ENCODE measurements around the gene ADGRV1.
"Not testable (repeated sequence)": the region's sequence is repeated elsewhere in the genome, so short reads cannot be mapped to it uniquely, and the experiment has no call there.

ADGRV1 gene

GRCh38 chr5:90834711-90835110 lies 276.1 kb downstream of the ADGRV1 start:
- no peak for DNase-seq

GRCh38 chr5:90843443-90843842 lies 284.8 kb downstream of the ADGRV1 start:
- no peak for DNase-seq

- no peak for DNase-seq
Observed at GRCh38 chr5:90844931-90845330, 286.3 kb downstream of the ADGRV1 start.

DNA sequence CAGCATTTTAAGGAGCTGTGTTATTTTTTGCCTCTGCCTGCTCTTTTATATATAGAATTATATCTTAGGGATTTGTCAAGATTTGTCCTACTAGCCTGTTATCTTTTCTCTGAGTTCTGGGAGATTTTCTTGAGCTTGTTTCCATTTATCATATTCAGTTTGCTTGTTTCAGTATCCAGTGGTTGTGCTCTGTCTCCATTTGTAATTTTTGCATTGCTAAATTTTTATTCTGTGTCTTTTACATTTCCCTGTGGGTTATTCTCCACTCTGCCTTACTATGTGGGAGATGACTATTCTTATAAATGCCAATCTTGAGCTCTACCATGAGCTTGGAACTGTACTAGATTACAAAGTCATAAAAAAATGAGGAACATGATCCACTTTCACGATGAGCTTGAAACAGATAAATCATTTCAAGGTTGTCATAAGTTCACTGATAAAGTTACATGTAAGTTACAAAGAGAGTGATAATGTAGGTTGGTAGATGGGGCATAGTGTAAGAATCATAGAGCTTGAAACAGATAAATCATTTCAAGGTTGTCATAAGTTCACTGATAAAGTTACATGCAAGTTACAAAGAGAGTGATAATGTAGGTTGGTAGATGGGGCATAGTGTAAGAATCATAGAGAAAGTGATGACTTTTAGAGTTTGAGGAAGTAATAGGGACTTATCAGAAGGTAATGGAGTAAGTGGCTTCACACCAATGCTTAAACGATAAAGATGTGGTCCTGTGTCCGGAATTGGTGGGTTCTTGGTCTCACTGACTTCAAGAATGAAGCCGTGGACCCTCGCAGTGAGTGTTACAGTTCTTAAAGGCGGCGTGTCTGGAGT lies 287.3 kb downstream of the ADGRV1 start:
- no peak for DNase-seq

DNA sequence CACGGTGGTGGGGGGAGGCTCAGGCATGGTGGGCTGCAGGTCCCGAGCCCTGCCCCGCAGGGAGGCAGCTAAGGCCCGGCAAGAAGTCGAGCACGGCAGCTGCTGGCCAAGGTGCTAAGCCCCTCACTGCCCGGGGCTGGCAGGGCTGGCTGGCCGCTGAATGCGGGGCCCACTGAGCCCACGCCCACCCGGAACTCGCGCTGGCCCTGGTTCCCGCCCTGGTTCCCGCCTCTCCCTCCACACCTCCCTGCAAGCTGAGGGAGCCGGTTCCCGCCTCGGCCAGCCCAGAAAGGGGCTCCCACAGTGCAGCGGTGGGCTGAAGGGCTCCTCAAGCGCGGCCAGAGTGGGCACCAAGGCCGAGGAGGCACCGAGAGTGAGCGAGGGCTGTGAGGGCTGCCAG lies 289.0 kb downstream of the ADGRV1 start:
- DNase-seq, result not testable (repeated sequence)

GRCh38 chr5:90849939-90850338 lies 291.3 kb downstream of the ADGRV1 start:
- no peak for DNase-seq

DNA sequence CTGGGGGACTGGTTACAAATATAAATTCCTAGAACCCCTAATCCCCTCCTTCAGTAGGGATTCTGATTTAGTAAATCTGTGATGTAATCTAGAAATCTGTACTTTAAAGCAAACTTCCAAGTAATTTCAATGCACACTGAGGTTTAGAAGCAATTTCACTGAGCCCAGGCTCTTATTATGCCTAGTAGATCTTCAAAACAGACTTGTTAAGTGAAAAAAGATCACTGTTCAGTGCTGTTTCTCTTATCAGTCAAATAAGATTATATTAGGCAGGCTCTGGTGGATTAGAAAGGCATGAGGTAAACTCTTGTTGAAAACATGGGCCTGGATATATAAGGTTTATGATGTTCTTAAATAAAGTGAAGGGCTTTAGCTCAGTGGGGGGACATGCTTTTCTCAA lies 293.9 kb downstream of the ADGRV1 start:
- DNase-seq, result no peak

DNA sequence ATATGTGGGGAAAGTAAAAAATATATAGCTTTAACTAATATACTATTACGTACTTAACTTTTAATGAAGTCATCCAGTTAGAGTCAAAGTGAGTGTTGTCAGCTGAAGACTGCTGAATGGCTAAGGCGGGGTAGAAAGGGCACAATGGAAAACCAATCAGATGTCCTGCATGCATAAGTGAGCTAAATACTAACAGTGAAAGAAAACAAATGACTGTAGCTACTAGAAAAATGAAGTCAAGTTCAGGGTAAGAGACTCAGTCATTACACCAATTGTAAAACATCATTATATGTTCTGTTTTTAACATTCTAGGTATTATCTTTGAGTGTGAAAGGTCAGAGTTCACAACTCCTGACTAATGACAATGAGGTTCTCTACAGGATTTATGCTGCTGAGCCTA lies 295.2 kb downstream of the ADGRV1 start:
- DNase-seq, result no peak

- no peak for DNase-seq
Observed at GRCh38 chr5:90854169-90854568, 295.6 kb downstream of the ADGRV1 start.

- DNase-seq, result no peak
Observed at GRCh38 chr5:90855296-90856010, 296.9 kb downstream of the ADGRV1 start.

- DNase-seq, result no peak
Observed at GRCh38 chr5:90861843-90862586, 303.4 kb downstream of the ADGRV1 start.

DNA sequence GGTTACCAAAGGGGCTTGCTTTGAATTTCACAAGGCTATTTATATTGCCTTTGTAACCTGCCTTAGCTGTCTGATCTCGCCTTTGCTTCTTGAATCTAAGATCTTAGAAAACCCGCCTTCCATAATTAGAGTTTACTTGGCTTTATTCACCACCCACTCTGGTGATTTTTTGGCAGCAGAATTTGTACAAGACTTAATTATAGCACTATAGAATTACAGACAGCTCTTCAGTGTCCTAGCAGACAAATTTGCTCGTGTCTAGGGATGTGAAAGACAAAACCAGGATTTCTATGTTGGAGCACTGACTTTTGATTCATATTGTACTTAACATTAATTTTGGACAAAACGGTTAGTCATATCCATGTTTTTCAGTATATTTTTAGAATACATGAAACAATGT lies 306.6 kb downstream of the ADGRV1 start:
- no peak for DNase-seq

- DNase-seq, result no peak
Observed at GRCh38 chr5:90866333-90866732, 307.7 kb downstream of the ADGRV1 start.

GRCh38 chr5:90866915-90867731 lies 308.5 kb downstream of the ADGRV1 start:
- DNase-seq, result no peak

DNA sequence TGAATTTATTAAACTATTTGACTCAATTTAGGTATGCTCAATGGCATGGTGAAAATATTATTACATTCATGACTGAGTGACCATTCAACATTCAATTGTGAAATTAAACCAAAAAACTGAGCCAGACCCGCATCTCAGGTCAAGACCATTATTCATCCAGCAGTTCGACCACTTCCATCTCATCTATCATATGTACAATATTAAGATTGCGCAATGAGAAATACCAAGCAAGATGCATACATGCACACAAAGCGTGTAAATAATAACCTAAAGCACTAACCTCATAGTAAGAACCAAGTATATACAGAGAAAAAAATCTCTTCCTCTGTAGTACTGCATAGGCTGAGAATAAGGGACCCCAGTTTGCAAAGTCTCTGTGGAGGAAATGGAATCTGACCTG lies 310.2 kb downstream of the ADGRV1 start:
- DNase-seq, result no peak

GRCh38 chr5:90871391-90871991 lies 312.9 kb downstream of the ADGRV1 start:
- DNase-seq, result no peak

DNA sequence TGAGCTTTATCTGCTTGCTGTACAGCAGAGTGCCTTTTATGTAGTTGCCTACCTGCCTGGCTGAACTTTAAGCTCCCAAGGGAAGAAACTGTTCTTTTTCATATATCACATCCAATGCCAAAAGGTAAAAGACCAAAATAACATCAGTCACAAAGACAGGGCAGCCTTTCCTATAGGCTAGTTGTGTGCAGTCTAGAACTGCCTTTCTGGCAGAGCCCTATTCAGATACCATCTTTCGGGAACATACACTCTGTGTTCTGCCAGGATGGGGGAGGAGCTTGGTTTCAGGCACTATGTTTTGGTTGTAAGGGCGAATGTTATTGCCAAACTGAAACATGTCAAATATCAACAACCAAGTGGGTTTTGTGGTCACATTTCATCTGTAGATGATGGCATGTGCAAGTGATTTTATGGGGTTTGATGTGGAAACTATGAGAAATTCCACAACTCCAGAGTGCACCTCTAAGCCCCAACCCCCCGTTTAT lies 314.5 kb downstream of the ADGRV1 start:
- DNase-seq, result no peak

DNA sequence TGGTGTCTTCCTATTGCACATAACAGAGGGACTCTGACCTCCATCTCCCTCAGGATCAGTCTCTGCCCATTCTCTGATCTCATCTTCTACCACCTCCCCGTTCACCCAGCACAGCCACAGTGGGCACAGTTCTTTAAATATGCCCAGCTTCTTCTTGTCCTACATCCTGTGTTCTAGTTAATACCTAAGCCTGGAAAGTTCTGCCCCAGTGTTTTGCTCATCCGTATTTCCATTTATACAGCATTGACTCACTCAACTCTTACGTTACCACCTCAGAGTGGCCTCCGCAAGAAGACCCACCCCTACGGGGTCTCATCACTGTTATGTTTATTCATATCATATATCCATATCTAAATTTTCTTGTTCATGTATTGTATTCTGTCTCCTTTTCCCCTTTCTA lies 315.5 kb downstream of the ADGRV1 start:
- no peak for DNase-seq

DNA sequence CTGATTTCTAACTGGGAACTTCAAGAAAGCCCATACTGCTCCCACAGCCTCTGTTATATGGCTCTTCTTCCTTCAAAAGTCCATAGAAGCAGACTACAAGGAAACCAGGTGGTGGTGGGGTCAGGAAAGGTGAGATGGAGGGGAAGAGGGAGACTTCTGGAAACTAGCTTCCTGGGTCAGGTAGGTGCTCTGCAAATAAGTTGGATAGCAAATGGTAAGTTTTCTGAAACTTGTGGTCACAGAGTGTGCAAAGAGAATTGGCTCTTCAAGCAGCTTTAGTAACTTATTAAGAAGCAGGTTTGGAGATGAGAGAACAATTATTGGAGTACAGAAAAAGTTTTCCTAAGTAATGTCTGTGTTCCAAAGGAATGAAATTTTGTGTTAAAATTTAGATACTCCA lies 316.9 kb downstream of the ADGRV1 start:
- no peak for DNase-seq

GRCh38 chr5:90876366-90876765 lies 317.8 kb downstream of the ADGRV1 start:
- DNase-seq, result no peak

DNA sequence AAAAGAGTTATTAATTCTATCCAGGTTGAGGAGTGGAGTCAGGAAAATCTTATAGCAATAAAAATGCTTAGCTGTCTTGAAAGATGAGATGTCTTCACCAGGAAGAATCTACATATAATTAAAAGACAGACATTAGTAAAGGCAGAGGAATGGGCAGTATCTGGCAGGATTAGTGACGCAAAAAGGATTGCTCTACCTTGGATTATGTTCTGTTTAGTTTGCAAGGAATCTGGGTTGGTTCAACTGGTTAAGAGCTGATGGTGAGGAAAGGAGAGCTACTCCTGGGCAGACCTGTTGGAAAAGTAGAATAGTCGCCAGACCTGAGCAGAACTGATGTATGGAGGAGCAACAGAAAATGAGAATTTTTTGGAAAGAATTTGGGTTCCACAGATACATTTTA lies 318.5 kb downstream of the ADGRV1 start:
- DNase-seq, result no peak

GRCh38 chr5:90878081-90878480 lies 319.5 kb downstream of the ADGRV1 start:
- no peak for DNase-seq
